Effector memory CD4-positive, alpha-beta T cell (primary cell): ENCODE data around the gene LACTBL1.

ENCODE experiments used
- DNase-seq, 3 donors: peaks; one replicate each; pipeline ENCODE4 v3.0.0-alpha.2; 2020
- H3K27ac ChIP-seq: 2 replicates; pipeline ENCODE4 v1.7.0; 2013; ENCODE audit warnings: mild to moderate bottlenecking, low read length, moderate library complexity; ENCODE audit not compliant: insufficient read depth, poor library complexity, severe bottlenecking
- H3K27me3 ChIP-seq: replicated peaks from 2 replicates; pipeline ENCODE4 v1.7.0; 2013; ENCODE audit warnings: mild to moderate bottlenecking, low read length; ENCODE audit not compliant: insufficient read depth, control insufficient read depth, poor library complexity, severe bottlenecking
- H3K36me3 ChIP-seq: 2 replicates; pipeline ENCODE4 v1.7.0; 2013; ENCODE audit warnings: mild to moderate bottlenecking, low read length, moderate library complexity; ENCODE audit not compliant: control insufficient read depth, insufficient read depth
- H3K4me1 ChIP-seq: 2 replicates; pipeline ENCODE4 v1.7.0; 2013; ENCODE audit warnings: low read length, mild to moderate bottlenecking; ENCODE audit not compliant: control insufficient read depth, insufficient read depth, poor library complexity, severe bottlenecking
- H3K4me3 ChIP-seq: 2 replicates; pipeline ENCODE4 v1.7.0; 2013; ENCODE audit warnings: low read length, low read depth, mild to moderate bottlenecking; ENCODE audit not compliant: insufficient read depth, poor library complexity, severe bottlenecking
- H3K9me3 ChIP-seq: 2 replicates; pipeline ENCODE4 v1.7.0; 2013; ENCODE audit warnings: mild to moderate bottlenecking, low read length, moderate library complexity; ENCODE audit not compliant: control insufficient read depth

The LACTBL1 gene

DNA sequence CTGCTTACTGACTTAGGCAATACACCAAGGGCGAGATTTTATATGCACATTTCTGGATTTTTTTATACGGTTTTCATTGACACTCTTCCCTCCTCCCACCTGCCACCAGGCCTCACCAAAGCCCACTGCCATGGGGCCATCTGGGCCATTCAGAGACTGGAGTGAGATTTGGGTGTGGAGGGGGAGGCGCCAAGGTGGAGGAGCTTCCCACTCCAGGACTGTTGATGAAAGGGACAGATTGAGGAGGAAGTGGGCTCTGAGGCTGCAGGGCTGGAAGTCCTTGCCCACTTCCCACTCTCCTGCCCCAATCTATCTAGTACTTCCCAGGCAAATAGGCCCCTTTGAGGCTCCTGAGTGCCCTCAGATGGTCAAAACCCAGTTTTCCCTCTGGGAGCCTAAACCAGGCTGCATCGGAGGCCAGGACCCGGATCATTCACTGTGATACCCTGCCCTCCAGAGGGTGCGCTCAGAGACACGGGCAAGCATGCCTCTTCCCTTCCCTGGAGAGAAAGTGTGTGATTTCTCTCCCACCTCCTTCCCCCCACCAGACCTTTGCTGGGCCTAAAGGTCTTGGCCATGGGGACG lies 57.9 kb downstream of the LACTBL1 start:
- no peaks in the 10 kb centered on the region for H3K9me3 ChIP-seq
- DNase-seq, result no peak
- H3K4me3 ChIP-seq, result no peak overlapping the region
- no peak overlapping the region for H3K27ac ChIP-seq
- H3K4me1 ChIP-seq, result no peaks in the 10 kb centered on the region
- no peaks in the 10 kb centered on the region for H3K27me3 ChIP-seq
- no peaks in the 10 kb centered on the region for H3K36me3 ChIP-seq

DNA sequence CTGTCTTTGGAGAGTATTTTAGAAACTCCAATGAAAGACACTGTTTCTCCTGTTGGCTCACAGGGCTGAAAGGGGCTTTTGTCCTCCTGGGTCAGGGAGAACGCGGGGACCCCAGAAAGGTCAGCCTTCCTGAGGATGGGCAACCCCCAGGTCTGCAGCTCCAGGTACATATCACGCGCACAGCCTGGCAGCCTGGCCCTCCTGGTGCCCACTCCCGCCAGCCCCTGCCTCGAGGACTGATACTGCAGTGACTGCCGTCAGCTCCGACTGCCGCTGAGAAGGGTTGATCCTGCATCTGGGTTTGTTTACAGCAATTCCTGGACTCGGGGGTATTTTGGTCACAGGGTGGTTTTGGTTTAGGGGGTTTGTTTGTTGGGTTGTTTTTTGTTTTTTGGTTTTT lies 58.5 kb downstream of the LACTBL1 start:
- Histone ChIP-seq H3K27ac (no peak overlapping the region), H3K4me1 (no peaks in the 10 kb centered on the region), H3K4me3 (no peak overlapping the region), H3K9me3 (no peaks in the 10 kb centered on the region), H3K27me3 (no peaks in the 10 kb centered on the region), H3K36me3 (no peaks in the 10 kb centered on the region)
- no peak for DNase-seq

DNA sequence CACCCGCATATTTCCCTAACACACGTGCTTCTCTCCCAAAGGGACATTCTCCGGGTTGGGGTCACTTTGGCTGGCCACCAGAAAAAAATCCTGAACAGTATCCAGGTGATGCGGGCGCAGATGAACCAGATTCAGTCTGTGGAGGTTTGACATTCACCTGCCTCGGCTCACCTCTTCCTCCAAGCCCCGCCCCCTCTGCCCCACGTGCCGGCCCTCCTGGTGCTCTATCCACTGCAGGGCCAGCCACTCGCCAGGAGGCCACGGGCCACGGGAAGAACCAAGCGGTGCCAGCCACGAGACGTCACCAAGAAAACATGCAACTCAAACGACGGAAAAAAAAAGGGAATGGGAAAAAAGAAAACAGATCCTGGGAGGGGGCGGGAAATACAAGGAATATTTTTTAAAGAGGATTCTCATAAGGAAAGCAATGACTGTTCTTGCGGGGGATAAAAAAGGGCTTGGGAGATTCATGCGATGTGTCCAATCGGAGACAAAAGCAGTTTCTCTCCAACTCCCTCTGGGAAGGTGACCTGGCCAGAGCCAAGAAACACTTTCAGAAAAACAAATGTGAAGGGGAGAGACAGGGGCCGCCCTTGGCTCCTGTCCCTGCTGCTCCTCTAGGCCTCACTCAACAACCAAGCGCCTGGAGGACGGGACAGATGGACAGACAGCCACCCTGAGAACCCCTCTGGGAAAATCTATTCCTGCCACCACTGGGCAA lies 59.1 kb downstream of the LACTBL1 start:
- Histone ChIP-seq H3K27me3 (no peaks in the 10 kb centered on the region), H3K9me3 (no peaks in the 10 kb centered on the region), H3K36me3 (no peaks in the 10 kb centered on the region), H3K4me3 (no peak overlapping the region), H3K27ac (no peak overlapping the region), H3K4me1 (no peaks in the 10 kb centered on the region)
- DNase-seq, result no peak

DNA sequence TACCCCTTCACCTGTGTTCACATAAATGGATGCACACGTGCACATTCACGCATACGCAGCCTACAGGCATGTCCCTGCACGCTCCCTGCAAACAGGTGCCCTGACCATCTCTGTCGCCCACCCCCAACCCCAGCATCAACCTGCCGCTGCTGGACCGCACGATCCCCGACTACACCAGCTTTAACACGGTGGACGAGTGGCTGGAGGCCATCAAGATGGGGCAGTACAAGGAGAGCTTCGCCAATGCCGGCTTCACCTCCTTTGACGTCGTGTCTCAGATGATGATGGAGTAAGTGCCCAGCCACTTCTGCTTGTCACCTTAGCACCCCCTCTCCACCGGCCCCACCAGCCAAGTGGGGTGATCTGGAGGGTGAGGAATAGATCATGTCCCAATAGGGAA lies 60.4 kb downstream of the LACTBL1 start:
- no peak overlapping the region for H3K27ac ChIP-seq
- H3K27me3 ChIP-seq, result no peaks in the 10 kb centered on the region
- H3K36me3 ChIP-seq, result no peaks in the 10 kb centered on the region
- DNase-seq, result no peak
- no peaks in the 10 kb centered on the region for H3K4me1 ChIP-seq
- no peak overlapping the region for H3K4me3 ChIP-seq
- H3K9me3 ChIP-seq, result no peaks in the 10 kb centered on the region

DNA sequence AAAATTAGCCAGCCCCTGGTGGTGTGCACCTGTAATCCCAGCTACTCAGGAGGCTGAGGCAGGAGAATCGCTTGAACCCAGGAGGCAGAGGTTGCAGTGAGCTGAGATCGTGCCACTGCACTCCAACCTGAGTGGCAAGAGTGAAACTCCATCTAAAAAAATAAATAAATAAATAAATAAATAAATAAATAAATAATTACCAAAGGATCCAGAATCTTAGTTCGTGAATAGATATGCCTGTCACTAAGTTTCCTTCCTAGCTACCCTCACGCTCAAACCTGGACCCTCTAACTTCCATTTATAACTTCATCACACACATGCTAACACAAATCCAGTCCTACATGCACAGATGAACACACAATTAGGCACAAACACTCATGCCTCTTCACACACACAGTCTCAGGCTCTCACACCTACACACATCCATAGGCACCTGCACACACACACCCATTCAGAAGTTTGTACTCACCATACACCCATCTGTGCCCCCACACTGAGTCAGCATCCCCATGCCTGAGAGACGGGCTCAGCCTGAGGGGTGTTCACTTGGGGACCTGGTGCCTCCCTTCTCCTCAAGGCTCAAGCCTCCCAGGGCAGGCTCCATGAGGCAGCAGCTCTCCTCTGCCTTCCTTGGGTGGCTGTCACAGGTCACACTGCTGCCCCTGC lies 61.5 kb downstream of the LACTBL1 start:
- Histone ChIP-seq H3K4me1 (no peaks in the 10 kb centered on the region), H3K36me3 (no peaks in the 10 kb centered on the region), H3K9me3 (no peaks in the 10 kb centered on the region), H3K4me3 (no peak overlapping the region), H3K27ac (no peak overlapping the region), H3K27me3 (no peaks in the 10 kb centered on the region)
- DNase-seq, result no peak

DNA sequence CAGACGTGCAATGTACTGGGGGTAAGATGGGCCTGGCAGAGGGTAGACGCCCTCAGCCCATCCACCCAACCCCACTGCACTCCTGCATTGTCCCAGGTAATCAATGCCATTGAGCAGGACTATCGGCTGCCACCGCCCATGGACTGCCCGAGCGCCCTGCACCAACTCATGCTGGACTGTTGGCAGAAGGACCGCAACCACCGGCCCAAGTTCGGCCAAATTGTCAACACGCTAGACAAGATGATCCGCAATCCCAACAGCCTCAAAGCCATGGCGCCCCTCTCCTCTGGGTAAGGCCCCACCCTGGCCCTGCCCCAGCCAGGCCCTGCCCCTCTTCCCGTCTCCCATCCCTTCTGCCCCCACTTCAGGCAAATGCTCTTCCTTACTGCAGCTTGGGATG lies 62.4 kb downstream of the LACTBL1 start:
- Histone ChIP-seq H3K9me3 (no peaks in the 10 kb centered on the region), H3K4me3 (no peak overlapping the region), H3K27ac (no peak overlapping the region), H3K36me3 (no peaks in the 10 kb centered on the region), H3K4me1 (no peaks in the 10 kb centered on the region), H3K27me3 (no peaks in the 10 kb centered on the region)
- no peak for DNase-seq

DNA sequence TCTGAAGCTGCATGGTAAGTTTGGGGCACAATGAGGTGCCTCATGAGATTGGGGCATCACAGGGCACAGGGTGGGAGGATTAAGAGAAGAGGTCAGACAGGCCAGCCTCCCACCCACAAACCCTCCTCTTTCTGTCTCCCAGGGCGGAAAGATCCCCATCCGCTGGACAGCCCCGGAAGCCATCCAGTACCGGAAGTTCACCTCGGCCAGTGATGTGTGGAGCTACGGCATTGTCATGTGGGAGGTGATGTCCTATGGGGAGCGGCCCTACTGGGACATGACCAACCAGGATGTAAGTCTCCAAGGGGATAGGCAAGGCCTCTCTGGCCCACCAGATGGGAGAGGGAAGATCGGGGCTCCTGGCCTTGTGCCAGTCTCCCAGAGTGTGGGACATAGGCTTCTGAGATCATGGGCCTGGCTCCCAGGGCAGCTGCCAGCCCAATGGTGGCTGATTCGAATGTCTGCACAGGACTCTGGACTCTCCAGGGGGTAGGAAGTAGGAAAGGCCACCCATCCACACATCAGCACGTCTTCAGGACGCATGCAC lies 63.7 kb downstream of the LACTBL1 start:
- H3K27ac ChIP-seq, result no peak overlapping the region

DNA sequence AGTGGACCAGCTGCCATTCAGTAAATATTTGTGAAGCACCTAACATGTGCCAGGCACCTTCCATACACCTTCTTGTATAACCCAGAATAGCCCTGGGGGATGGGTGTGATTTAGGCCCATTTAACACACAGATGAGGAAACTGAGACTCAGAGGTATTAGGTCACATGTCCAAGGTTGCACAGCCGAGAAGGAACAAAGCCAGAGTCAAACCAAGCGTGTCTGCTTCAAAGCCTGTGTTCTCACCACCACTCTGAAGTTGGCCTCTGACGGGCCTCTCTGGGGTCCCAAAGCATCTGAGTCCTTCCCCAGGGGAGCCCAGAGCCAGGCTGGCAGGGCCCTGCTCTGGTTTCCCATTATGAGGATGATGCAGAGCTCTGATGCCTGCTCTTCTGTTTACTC lies 65.1 kb downstream of the LACTBL1 start:
- Histone ChIP-seq H3K36me3 (no peaks in the 10 kb centered on the region), H3K4me3 (no peak overlapping the region), H3K4me1 (no peaks in the 10 kb centered on the region), H3K27me3 (no peaks in the 10 kb centered on the region), H3K27ac (no peak overlapping the region), H3K9me3 (no peaks in the 10 kb centered on the region)
- DNase-seq, result no peak

More for the DNA sequence above, 63.7 kb downstream of the LACTBL1 start:
- Histone ChIP-seq H3K4me3 (no peak overlapping the region), H3K4me1 (no peaks in the 10 kb centered on the region), H3K27me3 (no peaks in the 10 kb centered on the region), H3K36me3 (no peaks in the 10 kb centered on the region), H3K9me3 (no peaks in the 10 kb centered on the region)
- DNase-seq, result no peak

DNA sequence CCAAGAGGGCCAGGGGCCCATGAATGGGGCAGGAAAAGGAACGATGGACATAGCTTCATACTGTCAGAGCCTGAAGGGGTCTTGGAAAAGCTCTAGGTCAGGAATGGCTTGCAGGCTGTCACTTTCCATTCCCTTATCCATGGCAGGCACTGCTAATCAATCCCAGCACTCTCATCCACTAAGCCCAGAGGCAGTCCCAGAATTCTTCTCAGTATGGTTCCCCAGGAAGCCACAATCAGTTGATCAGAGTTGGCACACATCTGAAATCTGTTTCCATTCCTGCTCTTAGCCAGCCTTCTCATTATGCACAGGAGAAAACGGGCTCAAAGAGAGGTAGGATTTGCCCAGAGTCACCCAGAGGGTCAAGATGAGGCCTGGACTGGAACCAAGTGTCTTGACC lies 65.7 kb downstream of the LACTBL1 start:
- no peak for DNase-seq
- no peaks in the 10 kb centered on the region for H3K36me3 ChIP-seq
- H3K27ac ChIP-seq, result no peak overlapping the region
- no peaks in the 10 kb centered on the region for H3K4me1 ChIP-seq
- H3K9me3 ChIP-seq, result no peaks in the 10 kb centered on the region
- no peaks in the 10 kb centered on the region for H3K27me3 ChIP-seq
- H3K4me3 ChIP-seq, result no peak overlapping the region

DNA sequence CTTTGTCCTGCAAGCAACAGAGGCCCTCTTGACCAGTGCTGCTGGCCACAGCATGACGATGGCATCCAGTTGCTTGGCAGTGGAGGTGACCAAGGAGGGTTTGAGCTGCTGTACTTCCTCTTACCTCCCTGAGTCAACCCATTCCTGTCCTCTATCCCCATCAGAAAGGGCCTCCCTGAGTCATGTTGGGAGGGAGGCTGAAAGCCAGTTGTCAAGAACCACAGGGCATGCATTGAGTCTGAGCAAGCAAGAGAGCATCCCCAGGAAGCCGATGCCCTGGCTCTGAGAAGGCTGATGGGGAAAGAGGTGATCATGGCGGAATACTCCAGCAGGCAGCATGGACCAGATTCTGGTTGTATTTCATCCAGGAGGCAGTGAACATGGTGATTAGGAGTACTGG lies 69.6 kb downstream of the LACTBL1 start:
- Histone ChIP-seq H3K27me3 (no peaks in the 10 kb centered on the region), H3K9me3 (no peaks in the 10 kb centered on the region), H3K36me3 (no peaks in the 10 kb centered on the region), H3K27ac (no peak overlapping the region), H3K4me1 (no peaks in the 10 kb centered on the region), H3K4me3 (no peak overlapping the region)
- no peak for DNase-seq
